ENCODE data around the gene IL1RAPL1.

IL1RAPL1 gene

DNA sequence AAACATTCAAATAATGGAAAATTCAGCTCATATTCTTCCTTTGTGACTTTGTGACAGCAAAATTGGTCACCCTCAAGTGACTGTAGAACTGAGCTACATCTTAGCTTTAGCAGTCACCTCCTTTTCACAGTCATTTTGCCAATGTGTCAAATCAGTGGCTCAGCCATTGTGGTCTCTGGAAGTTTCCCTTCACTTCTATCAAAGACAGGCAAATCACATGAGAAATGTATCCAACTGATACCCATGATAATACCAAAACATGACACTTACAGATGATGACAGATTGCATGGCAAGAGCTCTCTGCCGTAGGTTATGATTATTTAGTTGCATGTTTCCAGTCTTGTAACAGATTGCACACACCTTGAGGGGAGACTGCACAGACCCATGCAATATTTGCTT is 1078.3 kb downstream of the IL1RAPL1 start:
- no peak for DNase-seq

DNA sequence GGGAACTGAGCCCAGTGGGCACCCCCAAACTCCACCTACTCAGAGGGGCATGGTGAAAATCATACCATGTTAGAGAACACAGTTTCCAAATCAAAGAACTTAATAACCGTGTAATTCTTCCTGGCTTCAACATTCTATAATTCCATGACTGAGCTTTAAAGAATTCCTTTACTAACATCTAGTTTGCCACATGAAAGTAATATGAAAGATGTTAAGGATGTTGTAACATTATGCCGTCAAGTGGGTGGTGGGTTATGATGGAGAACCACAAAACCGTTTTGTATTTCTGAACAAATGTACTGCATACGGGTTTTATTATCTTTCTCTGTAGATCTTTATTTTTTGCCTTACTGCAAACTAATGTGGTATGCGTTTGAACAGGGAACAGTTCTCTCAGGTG is 1079.1 kb downstream of the IL1RAPL1 start:
- DNase-seq: no peak

DNA sequence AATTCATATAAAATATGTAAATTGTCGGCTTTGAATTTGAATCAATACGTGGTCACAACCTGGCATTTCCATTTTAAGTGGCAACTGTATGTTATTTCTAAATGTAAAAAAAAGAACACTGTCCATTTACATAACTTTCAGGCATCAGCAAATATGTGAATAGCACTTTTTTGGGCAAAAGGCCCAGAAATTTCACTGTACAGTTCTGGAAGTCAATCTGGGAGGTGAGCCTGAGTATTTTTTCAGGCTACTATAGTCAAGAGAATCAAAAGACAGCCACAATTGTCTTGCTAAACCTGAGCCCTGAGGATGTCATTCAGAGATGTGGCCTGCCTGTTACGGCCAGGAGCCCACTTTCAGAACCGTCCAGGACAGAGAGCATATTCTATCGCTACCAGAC is 1084.2 kb downstream of the IL1RAPL1 start:
- no peak for DNase-seq

- DNase-seq: no peak
These were observed 1100.4 kb downstream of the IL1RAPL1 start for GRCh38 chrX:29687687-29688086.

DNA sequence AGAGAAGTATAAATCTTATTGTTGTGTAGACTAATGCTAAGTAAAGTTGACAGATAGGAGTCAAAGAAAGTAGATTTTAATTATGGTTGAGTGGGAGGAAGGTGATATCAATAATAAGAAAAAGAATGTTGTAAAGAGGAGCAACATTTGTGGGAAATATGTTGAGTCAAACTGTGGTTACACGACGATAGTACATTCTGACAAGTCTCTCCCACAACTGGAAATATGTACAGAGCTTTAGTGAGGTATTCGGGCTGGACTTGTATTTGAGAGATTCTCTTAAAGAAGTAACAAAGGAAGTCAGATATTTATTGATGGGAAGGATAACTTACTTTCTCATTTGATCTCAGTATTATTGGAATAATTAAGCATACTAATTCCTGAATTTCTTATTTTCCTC is 1102.8 kb downstream of the IL1RAPL1 start:
- no peak for DNase-seq

- DNase-seq: no peak
These were observed 1103.8 kb downstream of the IL1RAPL1 start for GRCh38 chrX:29691044-29691443.

GRCh38 chrX:29693912-29694311 is 1106.7 kb downstream of the IL1RAPL1 start:
- no peak for DNase-seq

GRCh38 chrX:29699239-29699638 is 1112.0 kb downstream of the IL1RAPL1 start:
- DNase-seq: no peak

GRCh38 chrX:29707088-29707487 is 1119.8 kb downstream of the IL1RAPL1 start:
- DNase-seq: no peak

- no peak for DNase-seq
These were observed 1133.9 kb downstream of the IL1RAPL1 start for GRCh38 chrX:29721152-29721551.

DNA sequence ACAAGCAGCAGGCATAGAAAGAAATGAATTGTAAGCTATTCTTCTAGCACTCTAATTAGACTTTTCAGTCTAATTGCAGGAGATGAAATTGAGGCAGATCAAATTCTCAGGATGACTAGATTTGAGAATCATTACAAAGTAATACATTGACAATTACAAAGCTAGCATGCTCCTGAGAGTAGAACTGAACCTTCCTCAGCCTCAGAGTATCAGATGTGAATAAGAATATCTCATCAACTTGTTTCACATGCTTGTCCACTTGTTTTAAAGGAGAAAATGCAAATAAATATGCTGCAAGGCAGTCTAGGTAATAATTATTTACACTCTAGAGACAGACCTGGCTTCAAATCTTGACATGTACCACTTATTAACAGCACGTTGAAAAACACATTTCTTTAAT is 1137.1 kb downstream of the IL1RAPL1 start:
- DNase-seq: no peak

GRCh38 chrX:29726811-29727210 is 1139.6 kb downstream of the IL1RAPL1 start:
- DNase-seq: no peak

DNA sequence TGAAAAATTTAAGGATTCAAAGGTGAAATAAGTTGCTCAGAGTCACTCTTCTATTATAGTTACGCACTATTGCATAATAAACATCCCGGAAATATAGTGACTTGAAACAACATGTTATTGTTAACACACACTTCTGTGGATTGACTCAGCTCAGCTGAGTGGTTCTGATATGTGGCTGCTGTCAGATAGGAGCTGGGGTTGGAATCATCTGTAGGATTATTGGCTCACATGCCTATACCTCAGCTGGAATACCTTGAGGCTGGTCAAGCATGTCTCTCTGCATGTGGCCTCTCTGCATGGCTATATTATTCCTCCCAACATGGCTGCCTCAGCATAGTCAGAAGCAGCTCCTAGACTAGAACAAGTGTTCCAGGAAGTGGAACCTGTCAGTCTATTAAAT is 1141.4 kb downstream of the IL1RAPL1 start:
- no peak for DNase-seq

- DNase-seq: no peak
These were observed 1157.7 kb downstream of the IL1RAPL1 start for GRCh38 chrX:29744966-29745365.

GRCh38 chrX:29746326-29746725 is 1159.1 kb downstream of the IL1RAPL1 start:
- DNase-seq: no peak

DNA sequence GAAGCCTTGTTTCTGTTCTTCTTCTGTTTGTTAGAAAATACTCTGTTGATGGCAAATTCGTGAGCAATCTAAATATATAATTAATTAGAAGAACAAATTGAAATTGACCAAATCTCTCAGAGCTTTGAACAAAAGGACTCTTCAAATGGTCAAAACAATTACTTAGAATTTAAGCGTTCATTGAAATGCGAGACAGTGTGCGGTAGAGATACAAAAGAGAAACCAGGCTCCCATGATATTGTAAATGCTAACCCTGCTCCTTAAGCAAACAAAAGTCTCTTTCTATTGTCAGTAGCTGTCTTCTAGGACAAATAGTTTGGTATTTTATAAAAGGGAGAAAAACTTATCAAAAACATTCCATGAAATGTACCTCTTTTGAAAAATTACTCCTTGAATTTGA is 1174.8 kb downstream of the IL1RAPL1 start:
- no peak for DNase-seq

GRCh38 chrX:29775890-29776289 is 1188.6 kb downstream of the IL1RAPL1 start:
- no peak for DNase-seq

DNA sequence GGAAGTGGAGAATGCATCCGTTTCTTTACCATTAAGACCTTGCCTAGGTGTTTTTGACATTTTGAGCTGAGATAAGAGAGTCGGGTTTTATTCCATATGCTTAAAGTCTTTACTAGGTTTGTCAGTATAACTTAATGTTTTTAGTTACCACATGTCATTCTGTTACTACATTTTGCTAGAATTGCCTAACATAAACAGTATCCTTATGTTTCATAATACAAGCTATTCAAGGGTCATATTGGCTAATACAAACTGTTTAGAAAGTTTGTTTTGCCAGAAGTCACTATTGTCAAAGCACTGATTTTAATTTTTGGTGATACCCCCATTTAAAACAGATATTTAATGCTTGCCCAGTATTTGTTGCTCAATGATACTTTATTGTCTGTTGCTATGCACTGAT is 1200.4 kb downstream of the IL1RAPL1 start:
- DNase-seq: no peak

- DNase-seq: no peak
These were observed 1201.9 kb downstream of the IL1RAPL1 start for GRCh38 chrX:29788991-29789699.

DNA sequence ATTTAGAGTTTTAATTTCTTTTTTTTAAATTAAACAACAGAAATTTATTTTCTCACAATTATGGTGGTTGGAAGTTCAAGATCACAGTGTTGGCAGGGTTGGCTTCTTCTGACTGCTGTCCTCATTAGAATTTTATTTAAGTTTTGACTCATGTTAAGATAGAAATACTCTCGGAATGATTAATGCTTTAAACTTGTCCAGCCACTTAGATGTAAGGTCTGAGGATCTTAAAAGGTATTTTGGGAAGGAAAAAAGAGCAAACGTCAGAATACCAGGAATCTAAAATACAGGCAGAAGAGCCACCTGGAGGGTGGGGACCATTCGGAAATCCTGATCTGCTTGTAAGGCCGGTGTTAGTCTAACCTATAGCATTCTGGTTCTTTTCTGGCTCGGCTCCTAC is 1205.1 kb downstream of the IL1RAPL1 start:
- no peak for DNase-seq

GRCh38 chrX:29797156-29797555 is 1209.9 kb downstream of the IL1RAPL1 start:
- DNase-seq: no peak

GRCh38 chrX:29798469-29798868 is 1211.2 kb downstream of the IL1RAPL1 start:
- DNase-seq: no peak

DNA sequence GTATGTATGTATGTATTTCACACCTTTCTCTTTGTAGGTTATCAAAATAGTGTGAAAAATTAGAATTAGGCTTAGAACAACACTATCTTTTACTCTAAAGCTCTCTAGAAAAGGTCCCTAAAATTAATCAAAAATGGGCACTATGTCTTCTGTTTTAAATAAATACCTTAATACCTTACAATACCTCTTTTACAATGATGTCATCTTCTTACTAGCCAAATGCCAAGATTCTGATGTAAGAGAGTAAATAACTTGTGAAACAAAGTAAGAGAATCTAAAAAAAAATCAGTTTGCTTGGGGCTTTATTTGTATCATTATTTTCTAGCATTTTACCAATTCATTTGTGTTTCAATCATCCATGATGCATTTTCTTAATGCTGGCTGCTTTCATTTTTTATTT is 1225.9 kb downstream of the IL1RAPL1 start:
- no peak for DNase-seq

DNA sequence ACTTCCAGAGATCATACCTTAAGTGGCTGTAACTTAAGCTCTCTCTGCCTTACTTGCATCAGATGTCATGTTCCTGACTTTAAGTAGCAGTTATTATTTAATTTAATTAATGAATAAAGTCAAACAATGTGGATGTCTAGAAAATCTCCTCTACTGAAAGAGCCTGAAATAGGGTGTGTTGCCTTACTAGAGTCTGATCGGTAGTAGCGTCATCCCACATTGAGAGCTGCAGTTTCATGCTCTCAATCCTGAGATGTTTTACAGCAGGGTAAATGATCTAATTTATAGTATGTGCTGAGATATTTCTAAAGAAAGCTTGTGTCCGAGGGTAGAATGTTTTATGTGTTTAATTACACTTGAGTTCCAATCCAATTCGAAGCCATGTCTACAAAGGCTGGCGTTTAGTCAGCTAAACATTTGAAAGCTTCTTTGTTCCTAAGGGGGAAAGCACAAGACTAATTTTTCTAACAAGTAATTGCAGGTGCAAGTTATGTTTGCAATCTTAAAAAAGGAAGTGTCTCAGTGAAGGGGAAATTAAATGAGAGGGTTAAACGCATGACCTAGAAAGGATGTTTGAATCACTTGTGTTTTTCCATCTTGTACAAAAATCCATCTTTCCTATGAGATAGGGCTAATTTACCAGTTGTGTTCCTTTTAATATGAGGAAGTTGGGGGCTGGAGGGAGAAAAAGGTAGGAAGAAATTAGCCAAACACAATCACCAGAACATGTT is 1237.1 kb downstream of the IL1RAPL1 start:
- no peak for DNase-seq

DNA sequence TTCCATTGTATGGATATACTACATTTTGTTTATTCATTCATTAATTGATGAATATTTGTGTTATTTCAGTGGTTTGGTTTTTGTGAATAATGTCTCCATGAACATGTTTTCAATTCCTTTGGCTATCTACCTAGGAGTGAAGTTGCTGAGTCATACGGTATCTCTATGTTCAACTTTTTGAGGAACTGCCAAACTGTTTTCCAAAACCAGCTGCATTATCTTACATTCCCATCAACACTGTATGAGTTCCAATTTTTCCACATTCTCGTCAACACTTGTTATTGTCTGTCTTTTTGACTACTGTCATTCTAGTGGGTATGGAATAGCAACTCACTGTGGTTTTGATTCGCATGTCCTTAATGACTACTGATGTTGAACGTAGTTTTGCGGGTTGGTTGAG is 1239.5 kb downstream of the IL1RAPL1 start:
- no peak for DNase-seq

Data from hematopoietic multipotent progenitor cell treated with erythropoietin and hydrocortisone succinate and interleukin-3 and kit ligand, for 6 days (in vitro differentiated cells).